HG03108 (cell line): ENCODE results near the gene TLR6.
"Not testable (repeated sequence)": the region's sequence is repeated elsewhere in the genome, so short reads cannot be mapped to it uniquely, and the experiment has no call there.

ENCODE experiments used
- ATAC-seq: cut with Tn5 transposase; IDR thresholded peaks from one replicate; pipeline ENCODE4 v1.9.1; 2021; ENCODE audit warnings: moderate library complexity; ENCODE audit not compliant: unreplicated experiment

TLR6 gene

GRCh38 chr4:38791010-38791409, 65.6 kb downstream of the TLR6 start:
- no peak for ATAC-seq

DNA sequence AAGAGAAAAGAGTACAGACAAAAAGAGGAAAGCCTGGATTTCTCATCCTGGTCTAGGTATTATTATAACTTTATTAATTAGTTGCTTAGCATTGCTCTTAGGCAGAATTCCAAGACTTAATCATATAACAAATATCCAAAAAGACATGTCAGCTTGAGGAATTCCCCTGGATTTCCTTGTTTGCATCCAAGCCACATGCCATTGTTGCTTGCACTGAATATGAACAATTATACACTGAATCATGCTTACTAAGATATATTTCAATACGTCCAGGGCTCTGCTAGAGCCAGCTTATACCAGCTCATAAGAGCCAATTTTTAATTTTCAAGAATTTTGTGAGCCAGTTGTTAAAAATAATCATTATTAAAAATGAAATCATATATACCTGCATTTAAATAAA, 68.3 kb downstream of the TLR6 start:
- no peak for ATAC-seq

DNA sequence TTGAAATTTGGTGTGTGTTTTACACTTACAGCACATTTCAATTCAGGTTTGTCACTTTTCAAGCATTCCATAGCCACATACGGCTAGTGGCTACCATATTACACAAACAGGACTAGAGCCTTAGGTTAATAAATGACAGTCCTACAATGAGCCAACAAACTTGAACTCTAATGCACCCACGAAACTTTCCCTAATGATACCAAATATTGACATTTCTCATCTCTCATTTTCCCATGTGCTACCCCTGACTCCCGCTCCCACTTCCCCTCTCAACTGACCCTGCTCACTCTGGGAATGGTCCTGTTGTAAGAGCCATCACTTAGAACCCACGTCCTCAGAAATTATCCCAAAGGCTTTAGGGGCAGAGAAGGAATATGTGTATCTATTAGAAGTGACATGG, 68.9 kb downstream of the TLR6 start:
- ATAC-seq = no peak

DNA sequence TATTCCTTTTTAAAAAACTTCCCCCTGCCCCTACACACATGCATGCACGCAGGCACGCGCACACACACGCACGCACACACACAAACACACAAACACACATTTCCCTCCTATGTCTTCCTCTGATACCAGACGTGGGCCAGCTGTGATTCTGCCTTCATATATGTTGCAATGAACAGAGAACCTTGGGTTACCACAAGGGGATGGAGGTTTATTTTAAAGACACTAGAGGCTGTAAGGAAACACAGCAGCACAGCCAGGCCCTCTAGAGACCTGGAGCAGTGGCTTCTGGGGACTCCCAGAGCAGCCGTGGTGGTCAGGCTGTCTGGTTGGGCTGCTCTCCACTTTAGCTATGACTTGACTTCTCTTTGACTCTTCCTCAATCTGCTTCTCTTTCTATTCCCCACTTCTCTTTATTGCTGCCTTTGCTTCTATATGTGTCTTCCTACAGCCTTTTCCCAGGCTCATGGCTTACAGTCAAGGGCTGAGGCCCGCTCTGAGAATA, 70.7 kb downstream of the TLR6 start:
- ATAC-seq = peak; percentile 38

- ATAC-seq = no peak
Measured at GRCh38 chr4:38785041-38785790, 71.4 kb downstream of the TLR6 start.

GRCh38 chr4:38784141-38784540, 72.5 kb downstream of the TLR6 start:
- ATAC-seq = no peak

GRCh38 chr4:38783109-38783460, 73.5 kb downstream of the TLR6 start:
- no peak for ATAC-seq

DNA sequence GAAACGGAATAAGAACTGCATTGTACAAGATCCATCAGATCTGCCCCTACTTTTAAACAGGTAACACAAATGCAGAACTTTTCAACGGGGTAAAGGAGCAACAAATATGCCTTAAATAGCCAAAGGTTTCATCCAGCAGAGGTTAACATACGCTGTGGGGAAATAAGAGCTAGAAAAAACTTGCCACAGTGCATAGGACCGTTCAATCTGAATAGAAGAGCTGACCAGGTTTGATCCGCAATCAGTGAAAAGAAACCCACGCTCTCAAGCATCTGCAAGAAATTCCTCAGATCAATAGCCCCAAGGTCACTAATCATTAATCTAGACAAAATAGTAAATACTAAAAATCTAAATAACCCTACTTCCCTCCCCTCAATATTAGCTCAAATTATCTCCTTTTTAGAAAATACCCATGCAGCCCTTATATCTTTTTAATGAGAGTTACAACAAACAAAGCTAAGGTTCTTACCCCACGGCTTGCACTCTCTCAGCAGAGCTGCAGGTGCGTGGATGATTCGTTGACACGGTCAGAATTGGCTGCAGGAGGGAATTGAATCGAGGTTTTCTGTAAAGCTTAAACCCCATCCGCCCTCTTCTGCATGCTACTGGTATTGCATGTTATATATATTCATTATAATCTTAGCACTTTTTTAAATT, 74.0 kb downstream of the TLR6 start, which contains the start of gene TLR10:
Gene TLR10 (minus strand): TSS at position 539 of the 657 bp plus-strand sequence. CDS start 7,400 bp downstream, outside the sequence.
- peak; percentile 58 for ATAC-seq

DNA sequence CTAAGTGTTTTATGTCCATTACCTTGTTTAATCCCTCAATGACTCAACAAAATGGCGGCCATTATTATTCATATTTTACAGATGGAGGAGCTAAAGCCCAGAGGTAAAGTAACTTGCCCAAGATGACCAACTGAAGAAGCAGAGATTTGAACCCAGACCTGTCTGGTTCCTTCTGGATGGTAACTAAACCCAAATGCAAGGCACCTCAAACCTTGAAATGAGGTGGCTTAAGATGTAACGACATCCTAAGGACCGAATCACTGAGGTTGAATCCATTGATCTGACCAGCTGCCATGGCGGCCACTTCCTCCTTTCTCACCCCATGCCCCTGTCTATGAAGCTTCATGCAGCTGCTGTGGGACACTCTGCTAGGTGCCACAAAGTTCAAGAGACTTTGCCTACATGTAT, 74.8 kb downstream of the TLR6 start:
- no peak for ATAC-seq

DNA sequence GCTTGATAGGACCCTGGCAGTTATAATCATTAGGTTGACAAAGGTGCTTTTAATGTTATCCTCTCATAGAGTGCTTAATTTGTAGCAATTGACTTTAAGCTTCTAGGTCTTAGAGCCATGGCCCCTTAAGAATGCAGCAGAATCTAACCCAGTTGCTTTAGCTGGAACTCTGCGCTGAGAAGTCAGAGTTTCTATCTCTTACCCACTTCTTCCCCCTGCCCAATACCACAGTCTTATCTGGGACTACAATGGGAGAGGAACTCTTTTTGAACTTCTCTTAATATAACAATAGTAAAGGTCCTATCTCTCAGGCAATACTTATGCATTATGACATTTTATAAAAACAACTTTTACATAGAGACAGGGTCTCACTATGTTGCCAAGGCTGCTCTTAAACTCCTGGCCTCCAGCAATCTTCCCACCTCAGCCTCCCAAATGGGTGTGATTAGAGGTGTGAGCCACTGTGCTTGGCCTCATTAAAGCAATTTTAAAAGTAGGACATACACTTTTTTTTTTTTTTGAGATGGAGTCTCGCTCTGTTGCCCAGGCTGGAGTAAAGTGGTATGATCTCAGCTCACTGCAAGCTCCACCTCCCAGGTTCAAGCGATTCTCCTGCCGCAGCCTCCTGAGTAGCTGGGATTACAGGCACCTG, 75.7 kb downstream of the TLR6 start:
- ATAC-seq = no peak

GRCh38 chr4:38779790-38780189, 76.8 kb downstream of the TLR6 start:
- no peak for ATAC-seq

- not testable (repeated sequence) for ATAC-seq
Measured at GRCh38 chr4:38777925-38778324, 78.7 kb downstream of the TLR6 start.

GRCh38 chr4:38775326-38775725, 81.3 kb downstream of the TLR6 start:
- no peak for ATAC-seq

- no peak for ATAC-seq
Measured at GRCh38 chr4:38774181-38774955, 82.2 kb downstream of the TLR6 start.
